ENCODE data around the gene PUS1.
"Not testable (repeated sequence)": the region's sequence is repeated elsewhere in the genome, so short reads cannot be mapped to it uniquely, and the experiment has no call there.

The PUS1 gene

GRCh38 chr12:131941116-131941986, 12.3 kb downstream of the PUS1 start:
- DNase-seq, result no peak

GRCh38 chr12:131941987-131942341, 12.9 kb downstream of the PUS1 start:
- DNase-seq, result no peak

GRCh38 chr12:131942671-131943070, 13.6 kb downstream of the PUS1 start:
- DNase-seq, result no peak

GRCh38 chr12:131943389-131943788, 14.3 kb downstream of the PUS1 start:
- DNase-seq, result no peak

GRCh38 chr12:131943876-131944275, 14.8 kb downstream of the PUS1 start:
- no peak for DNase-seq

GRCh38 chr12:131944601-131945251, 15.7 kb downstream of the PUS1 start:
- DNase-seq, result no peak

- DNase-seq, result no peak
These were observed 17.7 kb downstream of the PUS1 start for GRCh38 chr12:131946757-131947156.

- no peak for DNase-seq
These were observed 18.5 kb downstream of the PUS1 start for GRCh38 chr12:131947482-131948027.

- no peak for DNase-seq
These were observed 19.2 kb downstream of the PUS1 start for GRCh38 chr12:131948166-131948712.

GRCh38 chr12:131948713-131949430, 19.8 kb downstream of the PUS1 start:
- not testable (repeated sequence) for DNase-seq

GRCh38 chr12:131949431-131950181, 20.5 kb downstream of the PUS1 start, which contains the start of gene EP400:
TSS of gene EP400 (plus strand) at chr12:131949942. CDS start at chr12:131960620, 10,678 bp downstream.
- peak; percentile 97 for DNase-seq

GRCh38 chr12:131950182-131950913, 21.3 kb downstream of the PUS1 start:
- no peak for DNase-seq

- not testable (repeated sequence) for DNase-seq
These were observed 24.7 kb downstream of the PUS1 start for GRCh38 chr12:131953810-131954209.

- DNase-seq, result not testable (repeated sequence)
These were observed 25.4 kb downstream of the PUS1 start for GRCh38 chr12:131954460-131954859.

GRCh38 chr12:131959116-131959515, 30.0 kb downstream of the PUS1 start:
- DNase-seq, result no peak

- no peak for DNase-seq
These were observed 30.8 kb downstream of the PUS1 start for GRCh38 chr12:131959641-131960589.

- DNase-seq, result not testable (repeated sequence)
These were observed 31.7 kb downstream of the PUS1 start for GRCh38 chr12:131960590-131961325.

GRCh38 chr12:131961328-131961727, 32.3 kb downstream of the PUS1 start:
- DNase-seq, result not testable (repeated sequence)

GRCh38 chr12:131962069-131962468, 33.0 kb downstream of the PUS1 start:
- DNase-seq, result no peak

All from inflammatory macrophage treated with lipopolysaccharide for 4 hours (primary cell).